HEK293 (cell line): Measurements from ENCODE around the gene RPEL1.

Source experiments
- CTCF ChIA-PET: fragments of 350-600 bp; formaldehyde crosslinking; extraction: SDS; loops from one replicate; lab custom pipeline; 2021; ENCODE audit warnings: antibody characterized with exemption; lab: Yijun Ruan, JAX
- POLR2A ChIA-PET: fragments of 300-600 bp; formaldehyde crosslinking; extraction: SDS; loops from one replicate; lab custom pipeline; 2020; ENCODE audit warnings: antibody characterized with exemption, inconsistent platforms; lab: Yijun Ruan, JAX
- H3K27ac ChIP-seq: fragments of 200-500 bp; sonication (Bioruptor generic); 2 replicates; pipeline ENCODE4 v1.5.1; 2014; ENCODE audit warnings: low read depth, low read length, control low read depth, inconsistent platforms; ENCODE audit errors: extremely low read depth
- H3K36me3 ChIP-seq, 2 experiments: fragments of 200-500 bp in 1 of 2; sonication (Bioruptor generic) in 1 of 2; 1 replicate in 1 of 2; 2 replicates in 1 of 2; pipeline ENCODE4 v1.5.1; 2014 to 2017; ENCODE audit warnings: inconsistent platforms in 2 of 2, low read length in 2 of 2; ENCODE audit not compliant: control insufficient read depth in 2 of 2, insufficient read depth in 1 of 2
- H3K4me1 ChIP-seq: fragments of 200-500 bp; sonication (Bioruptor generic); 2 replicates; pipeline ENCODE4 v1.5.1; 2014; ENCODE audit warnings: mild to moderate bottlenecking, low read length, inconsistent platforms; ENCODE audit not compliant: control insufficient read depth, insufficient read depth
- H3K4me3 ChIP-seq: 2 replicates; pipeline ENCODE4 v1.5.1; 2011; ENCODE audit warnings: low read depth, mild to moderate bottlenecking, control low read depth, low read length, moderate library complexity
- H3K9me3 ChIP-seq: fragments of 200-500 bp; sonication (Bioruptor generic); 2 replicates; pipeline ENCODE4 v1.5.1; 2014; ENCODE audit warnings: low read depth, low read length, inconsistent platforms; ENCODE audit not compliant: control insufficient read depth, insufficient read depth
- AEBP2 ChIP-seq: fragments of 450-650 bp; formaldehyde crosslinking; IDR thresholded peaks from 2 replicates; pipeline ENCODE4 v1.5.1; 2016; ENCODE audit warnings: missing biosample characterization, missing genetic modification characterization, borderline replicate concordance
- CTCF ChIP-seq: fragments of 450-650 bp; formaldehyde crosslinking; IDR thresholded peaks from 2 replicates; pipeline ENCODE4 v1.5.1; 2016; ENCODE audit warnings: missing biosample characterization, missing genetic modification characterization
- FEZF1 ChIP-seq: fragments of 450-650 bp; formaldehyde crosslinking; IDR thresholded peaks from 2 replicates; pipeline ENCODE4 v1.5.1; 2016; ENCODE audit warnings: missing biosample characterization, missing genetic modification characterization
- GFI1B ChIP-seq: fragments of 450-650 bp; formaldehyde crosslinking; IDR thresholded peaks from 2 replicates; pipeline ENCODE4 v1.5.1; 2016; ENCODE audit warnings: missing biosample characterization, missing genetic modification characterization
- KLF8 ChIP-seq: fragments of 450-650 bp; formaldehyde crosslinking; IDR thresholded peaks from 2 replicates; pipeline ENCODE4 v1.5.1; 2016; ENCODE audit warnings: missing biosample characterization, missing genetic modification characterization
- OVOL3 ChIP-seq: fragments of 450-650 bp; formaldehyde crosslinking; IDR thresholded peaks from 2 replicates; pipeline ENCODE4 v1.5.1; 2016; ENCODE audit warnings: missing biosample characterization, missing genetic modification characterization
- YY2 ChIP-seq: fragments of 450-650 bp; formaldehyde crosslinking; IDR thresholded peaks from 2 replicates; pipeline ENCODE4 v1.5.1; 2016; ENCODE audit warnings: missing biosample characterization, missing genetic modification characterization
- ZNF10 ChIP-seq: fragments of 450-650 bp; formaldehyde crosslinking; IDR thresholded peaks from 2 replicates; pipeline ENCODE4 v1.5.1; 2017; ENCODE audit warnings: missing biosample characterization, missing genetic modification characterization
- ZNF132 ChIP-seq: fragments of 450-650 bp; formaldehyde crosslinking; IDR thresholded peaks from 2 replicates; pipeline ENCODE4 v1.5.1; 2017; ENCODE audit warnings: missing biosample characterization, missing genetic modification characterization, borderline replicate concordance
- ZNF133 ChIP-seq: fragments of 450-650 bp; formaldehyde crosslinking; IDR thresholded peaks from 2 replicates; pipeline ENCODE4 v1.5.1; 2016; ENCODE audit warnings: missing biosample characterization, missing genetic modification characterization
- ZNF140 ChIP-seq: fragments of 450-650 bp; formaldehyde crosslinking; IDR thresholded peaks from 2 replicates; pipeline ENCODE4 v1.5.1; 2016; ENCODE audit warnings: missing biosample characterization, missing genetic modification characterization
- ZNF202 ChIP-seq: fragments of 450-650 bp; formaldehyde crosslinking; IDR thresholded peaks from 2 replicates; pipeline ENCODE4 v1.5.1; 2016; ENCODE audit warnings: missing biosample characterization, missing genetic modification characterization, borderline replicate concordance
- ZNF221 ChIP-seq: fragments of 450-650 bp; formaldehyde crosslinking; IDR thresholded peaks from 2 replicates; pipeline ENCODE4 v1.5.1; 2017; ENCODE audit warnings: missing biosample characterization, missing genetic modification characterization, borderline replicate concordance
- ZNF239 ChIP-seq: fragments of 450-650 bp; formaldehyde crosslinking; IDR thresholded peaks from 2 replicates; pipeline ENCODE4 v1.5.1; 2016; ENCODE audit warnings: missing biosample characterization, missing genetic modification characterization
- ZNF274 ChIP-seq, 2 experiments: fragments of 200-500 bp in 1 of 2; fragments of 450-650 bp in 1 of 2; sonication (Bioruptor generic) in 1 of 2; formaldehyde crosslinking in 1 of 2; IDR thresholded peaks; 2 replicates each; pipeline versions ENCODE4 v1.5.1 to v1.6.1; 2014 to 2016; ENCODE audit warnings: borderline replicate concordance in 1 of 2, inconsistent platforms in 1 of 2, low read length in 1 of 2, missing biosample characterization in 1 of 2, missing genetic modification characterization in 1 of 2
- ZNF335 ChIP-seq: fragments of 450-650 bp; formaldehyde crosslinking; conservative IDR thresholded peaks from 2 replicates; pipeline ENCODE4 v1.5.1; 2016; ENCODE audit warnings: missing biosample characterization, missing genetic modification characterization
- ZNF350 ChIP-seq: fragments of 450-650 bp; formaldehyde crosslinking; IDR thresholded peaks from 2 replicates; pipeline ENCODE4 v1.5.0; 2017; ENCODE audit warnings: missing biosample characterization, mild to moderate bottlenecking, missing genetic modification characterization
- ZNF366 ChIP-seq: fragments of 450-650 bp; formaldehyde crosslinking; conservative IDR thresholded peaks from 2 replicates; pipeline ENCODE4 v1.5.1; 2016; ENCODE audit warnings: missing biosample characterization, missing genetic modification characterization
- ZNF514 ChIP-seq: fragments of 450-650 bp; formaldehyde crosslinking; IDR thresholded peaks from 2 replicates; pipeline ENCODE4 v1.5.1; 2016; ENCODE audit warnings: missing biosample characterization, missing genetic modification characterization
- ZNF530 ChIP-seq: fragments of 450-650 bp; formaldehyde crosslinking; IDR thresholded peaks from 2 replicates; pipeline ENCODE4 v1.5.1; 2016; ENCODE audit warnings: low read depth, missing biosample characterization, missing genetic modification characterization
- ZNF600 ChIP-seq: fragments of 450-650 bp; formaldehyde crosslinking; IDR thresholded peaks from 2 replicates; pipeline ENCODE4 v1.5.1; 2016; ENCODE audit warnings: missing biosample characterization, missing genetic modification characterization
- ZNF626 ChIP-seq: fragments of 450-650 bp; sonication (Bioruptor Pico); formaldehyde crosslinking; IDR thresholded peaks from 2 replicates; pipeline ENCODE4 v1.5.1; 2018; ENCODE audit warnings: missing biosample characterization, missing genetic modification characterization, inconsistent platforms
- ZNF654 ChIP-seq: fragments of 450-650 bp; formaldehyde crosslinking; IDR thresholded peaks from 2 replicates; pipeline ENCODE4 v1.5.1; 2016; ENCODE audit warnings: low read depth, missing biosample characterization, missing genetic modification characterization
- ZNF701 ChIP-seq: fragments of 450-650 bp; formaldehyde crosslinking; IDR thresholded peaks from 2 replicates; pipeline ENCODE4 v1.5.1; 2016; ENCODE audit warnings: missing biosample characterization, missing genetic modification characterization
- ZNF747 ChIP-seq: fragments of 450-650 bp; formaldehyde crosslinking; IDR thresholded peaks from 2 replicates; pipeline ENCODE4 v1.5.1; 2016; ENCODE audit warnings: missing biosample characterization, missing genetic modification characterization
- TF ChIP-seq, protein P1 (sequence below): fragments of 450-650 bp; formaldehyde crosslinking; IDR thresholded peaks from 2 replicates; pipeline ENCODE4 v1.5.1; 2016; ENCODE audit warnings: missing biosample characterization, missing genetic modification characterization

Gene RPEL1

DNA sequence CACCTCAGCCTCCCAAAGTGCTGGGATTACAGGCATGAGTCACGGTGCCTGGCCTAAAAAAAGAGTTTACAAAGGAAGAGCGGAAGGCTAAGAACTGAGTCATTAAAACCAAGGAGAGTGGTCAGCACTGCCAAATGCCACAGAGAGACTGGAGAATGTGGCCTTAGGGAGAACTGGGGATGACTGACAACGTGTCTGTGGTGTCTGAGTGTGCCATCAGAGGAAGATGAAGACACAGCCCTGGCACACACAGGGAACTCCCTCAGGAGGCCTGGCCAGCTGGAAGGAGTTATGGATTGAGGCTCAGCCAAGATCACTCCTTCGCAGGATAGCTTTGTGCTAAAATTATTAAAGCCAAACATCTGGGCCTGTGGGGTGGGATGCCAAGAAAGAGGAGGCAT, 27.4 kb downstream of the RPEL1 start (continued):
- TF ChIP-seq ZNF10 (tag by site-specific recombination) (no peak), ZNF202 (tag by site-specific recombination) (no peak), CTCF (tag by site-specific recombination) (no peak), YY2 (tag by site-specific recombination) (no peak), GFI1B (tag by site-specific recombination) (no peak), ZNF626 (no peak), ZNF335 (peak; percentile 35; the same call in 1 of the 2 replicates), ZNF530 (tag by site-specific recombination) (no peak), ZNF239 (tag by site-specific recombination) (no peak), ZNF701 (tag by site-specific recombination) (no peak), FEZF1 (tag by site-specific recombination) (no peak), ZNF221 (tag by site-specific recombination) (no peak), ZNF600 (peak; percentile 62), ZNF366 (tag by site-specific recombination) (0 out of 2 replicates have a peak, but pooled peaks have one; percentile 28), ZNF132 (tag by site-specific recombination) (no peak), KLF8 (tag by site-specific recombination) (no peak), ZNF133 (tag by site-specific recombination) (no peak), OVOL3 (tag by site-specific recombination) (no peak)

GRCh38 chr10:103276251-103276895, 30.7 kb downstream of the RPEL1 start:
- H3K9me3 ChIP-seq, result no peaks in the 10 kb centered on the region
- H3K4me3 ChIP-seq, result no peak overlapping the region
- no peak overlapping the region for H3K27ac ChIP-seq
- POLR2A ChIA-PET, result interaction anchor here (0.5 to 1.4 kb wide), 3 partner anchors 28 to 84 kb away, joined by 3 to 5 read pairs (median 4); partner anchors contain the start of gene NT5C2
- no peaks in the 10 kb centered on the region for H3K36me3 ChIP-seq
- no peak for TF ChIP-seq ZNF747 (tag by site-specific recombination)
- TF ChIP-seq ZNF140 (tag by site-specific recombination), result no peak
- TF ChIP-seq ZNF600, result no peak
- no peak for TF ChIP-seq ZNF514 (tag by site-specific recombination)
- TF ChIP-seq AEBP2 (tag by site-specific recombination), result no peak
- no peak for TF ChIP-seq ZNF654 (tag by site-specific recombination)
- TF ChIP-seq ZNF350 (tag by site-specific recombination), result no peak
- TF ChIP-seq, protein P1, sequence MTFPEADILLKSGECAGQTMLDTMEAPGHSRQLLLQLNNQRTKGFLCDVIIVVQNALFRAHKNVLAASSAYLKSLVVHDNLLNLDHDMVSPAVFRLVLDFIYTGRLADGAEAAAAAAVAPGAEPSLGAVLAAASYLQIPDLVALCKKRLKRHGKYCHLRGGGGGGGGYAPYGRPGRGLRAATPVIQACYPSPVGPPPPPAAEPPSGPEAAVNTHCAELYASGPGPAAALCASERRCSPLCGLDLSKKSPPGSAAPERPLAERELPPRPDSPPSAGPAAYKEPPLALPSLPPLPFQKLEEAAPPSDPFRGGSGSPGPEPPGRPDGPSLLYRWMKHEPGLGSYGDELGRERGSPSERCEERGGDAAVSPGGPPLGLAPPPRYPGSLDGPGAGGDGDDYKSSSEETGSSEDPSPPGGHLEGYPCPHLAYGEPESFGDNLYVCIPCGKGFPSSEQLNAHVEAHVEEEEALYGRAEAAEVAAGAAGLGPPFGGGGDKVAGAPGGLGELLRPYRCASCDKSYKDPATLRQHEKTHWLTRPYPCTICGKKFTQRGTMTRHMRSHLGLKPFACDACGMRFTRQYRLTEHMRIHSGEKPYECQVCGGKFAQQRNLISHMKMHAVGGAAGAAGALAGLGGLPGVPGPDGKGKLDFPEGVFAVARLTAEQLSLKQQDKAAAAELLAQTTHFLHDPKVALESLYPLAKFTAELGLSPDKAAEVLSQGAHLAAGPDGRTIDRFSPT (tag by site-specific recombination), result no peak
- no peak for TF ChIP-seq ZNF274 (IDR thresholded peaks at IDR 0.05; ENCODE audit: low read length)
- no peak for TF ChIP-seq ZNF274 (tag by site-specific recombination; IDR thresholded peaks at IDR 0.05; ENCODE audit: borderline replicate concordance)
- 0 out of 2 replicates have a peak, but pooled peaks cover 3% of the 10 kb centered on the region for H3K4me1 ChIP-seq
- CTCF ChIA-PET, result interaction anchor here (0.6 to 1.0 kb wide), 6 partner anchors 12 to 1440 kb away, joined by 3 to 5 read pairs (median 3); no protein-coding TSS in a partner anchor
